SK-N-SH (cell line): ENCODE measurements around the gene LEF1. TPM values are rescaled to one million over a fixed set of nuclear protein-coding genes. Genes with fewer than 3 reads are reported as not detected.

ENCODE experiments used
- CTCF ChIA-PET: fragments of 300-600, 350-600 bp; formaldehyde crosslinking; extraction: SDS; loops from one replicate; lab custom pipeline; 2021; lab: Yijun Ruan, JAX
- POLR2A ChIA-PET: fragments of 350-600 bp; sonication (Branson Sonifier 250); formaldehyde crosslinking; extraction: SDS; loops from one replicate; lab custom pipeline; 2020; ENCODE audit warnings: antibody characterized with exemption, inconsistent platforms; lab: Yijun Ruan, JAX
- DNase-seq: peaks from one replicate; pipeline ENCODE4 v3.0.0; 2012
- H2AFZ ChIP-seq: fragments of 200-600 bp; sonication (generic); 2 replicates; pipeline ENCODE4 v1.8.1; 2016; ENCODE audit warnings: antibody characterized with exemption, mild to moderate bottlenecking, low read depth
- H3F3A ChIP-seq: fragments of 200-600 bp; sonication (generic); replicated peaks from 2 replicates; pipeline ENCODE3; 2016; ENCODE audit warnings: antibody characterized with exemption, mild to moderate bottlenecking; ENCODE audit not compliant: insufficient read depth
- H3K27ac ChIP-seq, 2 experiments: fragments of 200-500 bp in 1 of 2; fragments of 200-600 bp in 1 of 2; sonication (Bioruptor generic) in 1 of 2; sonication (generic), shearing (Covaris generic) in 1 of 2; 2 replicates each; pipeline versions ENCODE4 v1.5.1 to v1.6.1; 2014 to 2016; ENCODE audit warnings: low read depth in 2 of 2, inconsistent platforms in 1 of 2, low read length in 1 of 2, mild to moderate bottlenecking in 1 of 2, mixed read lengths in 1 of 2
- H3K27me3 ChIP-seq: fragments of 200-600 bp; sonication (generic), shearing (Covaris generic); 2 replicates; pipeline ENCODE4 v1.6.1; 2016; ENCODE audit warnings: mixed run types; ENCODE audit not compliant: insufficient read depth
- H3K36me3 ChIP-seq, 2 experiments: fragments of 200-500 bp in 1 of 2; fragments of 200-600 bp in 1 of 2; sonication (Bioruptor generic) in 1 of 2; sonication (generic) in 1 of 2; replicated peaks in 1 of 2; 2 replicates each; pipeline versions ENCODE3 to v1.5.1; 2014 to 2016; ENCODE audit warnings: low read length in 1 of 2, mild to moderate bottlenecking in 1 of 2; ENCODE audit not compliant: insufficient read depth in 2 of 2, control insufficient read depth in 1 of 2
- H3K4me1 ChIP-seq, 2 experiments: fragments of 200-500 bp in 1 of 2; fragments of 200-600 bp in 1 of 2; sonication (Bioruptor generic) in 1 of 2; sonication (generic), shearing (Covaris generic) in 1 of 2; 2 replicates each; pipeline versions ENCODE4 v1.5.1 to v1.6.1; 2014 to 2016; ENCODE audit warnings: low read depth in 1 of 2, low read length in 1 of 2, mixed run types in 1 of 2; ENCODE audit not compliant: insufficient read depth in 2 of 2, control insufficient read depth in 1 of 2
- H3K4me2 ChIP-seq: fragments of 200-600 bp; sonication (generic), shearing (Covaris generic); 2 replicates; pipeline ENCODE4 v1.6.1; 2017; ENCODE audit warnings: mixed run types
- H3K4me3 ChIP-seq, 2 experiments: fragments of 200-500 bp in 1 of 2; fragments of 200-600 bp in 1 of 2; sonication (Bioruptor generic) in 1 of 2; sonication (generic), shearing (Covaris generic) in 1 of 2; 2 replicates each; pipeline versions ENCODE4 v1.5.1 to v1.8.1; 2014 to 2016; ENCODE audit warnings: low read depth in 2 of 2, inconsistent platforms in 1 of 2, low read length in 1 of 2, mild to moderate bottlenecking in 1 of 2, mixed read lengths in 1 of 2, moderate library complexity in 1 of 2
- H3K79me2 ChIP-seq: fragments of 200-600 bp; sonication (generic); 2 replicates; pipeline ENCODE4 v1.8.1; 2017; ENCODE audit warnings: mild to moderate bottlenecking; ENCODE audit not compliant: insufficient read depth
- H3K9ac ChIP-seq: fragments of 200-600 bp; sonication (generic); 2 replicates; pipeline ENCODE4 v1.6.1; 2017; ENCODE audit warnings: mixed run types
- H3K9me2 ChIP-seq: fragments of 200-600 bp; sonication (generic); 2 replicates; pipeline ENCODE4 v1.6.1; 2017; ENCODE audit warnings: mixed run types
- H3K9me3 ChIP-seq: fragments of 200-600 bp; sonication (generic); 2 replicates; pipeline ENCODE4 v1.6.1; 2017; ENCODE audit warnings: mixed run types, mild to moderate bottlenecking, moderate library complexity
- H4K20me1 ChIP-seq: fragments of 200-600 bp; sonication (generic); 2 replicates; pipeline ENCODE4 v1.6.1; 2017; ENCODE audit warnings: mild to moderate bottlenecking, mixed run types; ENCODE audit not compliant: insufficient read depth
- EP300 ChIP-seq, 2 experiments: IDR thresholded peaks; 2 replicates each; pipeline versions ENCODE4 v1.4.0 to v1.6.1; 2012; ENCODE audit warnings: borderline replicate concordance in 1 of 2, low read depth in 1 of 2, low read length in 1 of 2
- FOSL2 ChIP-seq: IDR thresholded peaks from 2 replicates; pipeline ENCODE4 v1.4.0; 2012; ENCODE audit warnings: low read depth, mild to moderate bottlenecking, moderate library complexity, borderline replicate concordance
- FOXJ3 ChIP-seq: sonication (generic); formaldehyde crosslinking; IDR thresholded peaks from 2 replicates; pipeline ENCODE4 v1.5.1; 2020; ENCODE audit warnings: mild to moderate bottlenecking, missing genetic modification reagents
- FOXM1 ChIP-seq: IDR thresholded peaks from 2 replicates; pipeline ENCODE4 v1.4.0; 2012; ENCODE audit warnings: low read depth, mild to moderate bottlenecking
- GATA2 ChIP-seq: sonication (generic); formaldehyde crosslinking; IDR thresholded peaks from 2 replicates; pipeline ENCODE4 v1.5.0; 2020; ENCODE audit warnings: mild to moderate bottlenecking, missing genetic modification reagents
- MEF2A ChIP-seq: IDR thresholded peaks from 2 replicates; pipeline ENCODE4 v1.4.0; 2012; ENCODE audit warnings: low read depth, borderline replicate concordance
- NFIC ChIP-seq: IDR thresholded peaks from 2 replicates; pipeline ENCODE4 v1.4.0; 2012; ENCODE audit warnings: borderline replicate concordance
- NRF1 ChIP-seq: IDR thresholded peaks from 2 replicates; pipeline ENCODE4 v1.6.1; 2012; ENCODE audit warnings: low read depth, mild to moderate bottlenecking, low read length
- RXRA ChIP-seq: IDR thresholded peaks from 2 replicates; pipeline ENCODE4 v1.4.0; 2012; ENCODE audit warnings: low read depth, mild to moderate bottlenecking, borderline replicate concordance
- SIN3A ChIP-seq: IDR thresholded peaks from 2 replicates; pipeline ENCODE4 v1.6.1; 2012; ENCODE audit warnings: low read depth, mild to moderate bottlenecking, low read length, moderate library complexity, borderline replicate concordance
- SMC3 ChIP-seq: IDR thresholded peaks from 2 replicates; pipeline ENCODE4 v1.6.1; 2012; ENCODE audit warnings: low read depth, low read length, improper control_type of control experiment
- TCF12 ChIP-seq: IDR thresholded peaks from 2 replicates; pipeline ENCODE4 v1.4.0; 2012
- TEAD4 ChIP-seq: IDR thresholded peaks from 2 replicates; pipeline ENCODE4 v1.4.0; 2012; ENCODE audit warnings: mild to moderate bottlenecking, borderline replicate concordance; ENCODE audit not compliant: insufficient read depth
- USF2 ChIP-seq: fragments of 150-350 bp; IDR thresholded peaks from 2 replicates; pipeline ENCODE4 v1.6.1; 2017; ENCODE audit warnings: antibody characterized with exemption, low read length, low read depth, borderline replicate concordance
- YY1 ChIP-seq: IDR thresholded peaks from 2 replicates; pipeline ENCODE4 v1.4.0; 2012; ENCODE audit warnings: low read depth, mild to moderate bottlenecking
- WGBS: methylation state at CpG from one replicate; pipeline ENCODE4 v1.1.6; 2017; ENCODE audit warnings: low lambda C conversion rate; 5-methylcytosine and 5-hydroxymethylcytosine counted together
- polyA plus RNA-seq, 3 experiments: library from polyadenylated mRNA; depleted of rRNA; stranded (reverse); fragments of >200 nt; gene quantifications; 2 replicates each; pipeline ENCODE4 v1.2.3, GENCODE V29; 2012
- TF ChIP-seq, protein P1 (sequence below): fragments of 200-600 bp; sonication (generic); IDR thresholded peaks from 2 replicates; pipeline ENCODE4 v1.6.1; 2017; ENCODE audit warnings: antibody characterized with exemption, mild to moderate bottlenecking, moderate library complexity
- TF ChIP-seq, protein P2 (sequence below): IDR thresholded peaks from 2 replicates; pipeline ENCODE4 v1.4.0; 2012; ENCODE audit warnings: low read depth
- TF ChIP-seq, protein P3 (sequence below): fragments of 150-350 bp; IDR thresholded peaks from 2 replicates; pipeline ENCODE4 v1.6.1; 2016; ENCODE audit warnings: mild to moderate bottlenecking, low read depth, low read length

The LEF1 gene
- polyA plus RNA-seq, 1 of the 3 experiments (the other 2 are of a cell fraction) = 0.36 TPM

DNA sequence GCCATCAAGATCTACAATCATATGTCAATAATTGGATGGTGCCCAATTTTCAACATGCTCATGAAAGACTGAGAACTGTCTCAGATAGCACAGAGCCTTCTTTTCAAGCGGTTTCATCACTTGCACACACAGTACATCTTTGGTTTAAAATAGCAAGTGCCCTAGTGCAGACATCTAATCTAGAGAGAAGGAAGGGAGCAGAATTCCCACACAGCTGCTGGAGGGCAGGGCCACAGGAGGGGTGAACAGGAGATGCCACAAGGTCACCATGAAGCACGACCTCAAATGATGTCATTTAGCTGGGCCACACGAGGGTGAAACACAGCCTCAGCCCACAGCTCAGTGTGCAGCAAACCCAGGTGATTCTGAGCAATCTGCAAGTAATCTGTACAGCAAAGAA lies 24.3 kb downstream of the LEF1 start:
- no peak overlapping the region for H3K4me3 ChIP-seq
- no peak for TF ChIP-seq GATA2
- TF ChIP-seq SMC3 = no peak
- no peak for TF ChIP-seq EP300 (IDR thresholded peaks at IDR 0.05; ENCODE audit: borderline replicate concordance in 1 of 2, low read depth in 1 of 2, low read length in 1 of 2)
- TF ChIP-seq MEF2A = no peak
- TF ChIP-seq FOXJ3 (CRISPR knock-in tag) = no peak
- TF ChIP-seq, protein P1, sequence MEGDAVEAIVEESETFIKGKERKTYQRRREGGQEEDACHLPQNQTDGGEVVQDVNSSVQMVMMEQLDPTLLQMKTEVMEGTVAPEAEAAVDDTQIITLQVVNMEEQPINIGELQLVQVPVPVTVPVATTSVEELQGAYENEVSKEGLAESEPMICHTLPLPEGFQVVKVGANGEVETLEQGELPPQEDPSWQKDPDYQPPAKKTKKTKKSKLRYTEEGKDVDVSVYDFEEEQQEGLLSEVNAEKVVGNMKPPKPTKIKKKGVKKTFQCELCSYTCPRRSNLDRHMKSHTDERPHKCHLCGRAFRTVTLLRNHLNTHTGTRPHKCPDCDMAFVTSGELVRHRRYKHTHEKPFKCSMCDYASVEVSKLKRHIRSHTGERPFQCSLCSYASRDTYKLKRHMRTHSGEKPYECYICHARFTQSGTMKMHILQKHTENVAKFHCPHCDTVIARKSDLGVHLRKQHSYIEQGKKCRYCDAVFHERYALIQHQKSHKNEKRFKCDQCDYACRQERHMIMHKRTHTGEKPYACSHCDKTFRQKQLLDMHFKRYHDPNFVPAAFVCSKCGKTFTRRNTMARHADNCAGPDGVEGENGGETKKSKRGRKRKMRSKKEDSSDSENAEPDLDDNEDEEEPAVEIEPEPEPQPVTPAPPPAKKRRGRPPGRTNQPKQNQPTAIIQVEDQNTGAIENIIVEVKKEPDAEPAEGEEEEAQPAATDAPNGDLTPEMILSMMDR = no peak
- no peak for TF ChIP-seq YY1
- no peak for TF ChIP-seq RXRA
- TF ChIP-seq TEAD4 = no peak
- no peak for TF ChIP-seq SIN3A
- no peak for TF ChIP-seq TCF12
- TF ChIP-seq FOXM1 = no peak
- TF ChIP-seq, protein P2, sequence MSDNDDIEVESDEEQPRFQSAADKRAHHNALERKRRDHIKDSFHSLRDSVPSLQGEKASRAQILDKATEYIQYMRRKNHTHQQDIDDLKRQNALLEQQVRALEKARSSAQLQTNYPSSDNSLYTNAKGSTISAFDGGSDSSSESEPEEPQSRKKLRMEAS = no peak
- TF ChIP-seq NRF1 = no peak
- TF ChIP-seq USF2 = no peak
- TF ChIP-seq NFIC = no peak
- TF ChIP-seq, protein P3, sequence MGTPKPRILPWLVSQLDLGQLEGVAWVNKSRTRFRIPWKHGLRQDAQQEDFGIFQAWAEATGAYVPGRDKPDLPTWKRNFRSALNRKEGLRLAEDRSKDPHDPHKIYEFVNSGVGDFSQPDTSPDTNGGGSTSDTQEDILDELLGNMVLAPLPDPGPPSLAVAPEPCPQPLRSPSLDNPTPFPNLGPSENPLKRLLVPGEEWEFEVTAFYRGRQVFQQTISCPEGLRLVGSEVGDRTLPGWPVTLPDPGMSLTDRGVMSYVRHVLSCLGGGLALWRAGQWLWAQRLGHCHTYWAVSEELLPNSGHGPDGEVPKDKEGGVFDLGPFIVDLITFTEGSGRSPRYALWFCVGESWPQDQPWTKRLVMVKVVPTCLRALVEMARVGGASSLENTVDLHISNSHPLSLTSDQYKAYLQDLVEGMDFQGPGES = no peak
- no peak for TF ChIP-seq FOSL2
- H3K4me1 ChIP-seq = no peaks in the 10 kb centered on the region
- no peaks in the 10 kb centered on the region for H3K79me2 ChIP-seq
- no peaks in the 10 kb centered on the region for H3K36me3 ChIP-seq
- ChIA-PET CTCF (interaction anchor here (1.5 kb wide), 1 partner anchor 12 kb away, joined by 3 read pairs; no protein-coding TSS in a partner anchor), POLR2A (no interaction called here)
- no peak overlapping the region for H3K4me2 ChIP-seq
- no peak overlapping the region for H3K9ac ChIP-seq
- no peak overlapping the region for H3K27ac ChIP-seq
- no peak overlapping the region for H2AFZ ChIP-seq
- no peaks in the 10 kb centered on the region for H3F3A ChIP-seq
- 3% methylated on average over 3 of the region's 3 CpGs for WGBS
- no peaks in the 10 kb centered on the region for H3K9me2 ChIP-seq
- H3K27me3 ChIP-seq = peaks cover 27% of the 10 kb centered on the region
- no peak for DNase-seq
- H3K9me3 ChIP-seq = no peaks in the 10 kb centered on the region
- H4K20me1 ChIP-seq = no peaks in the 10 kb centered on the region
